ENCODE results near the gene CALN1.

- TF ChIP-seq POLR2A (IDR thresholded peaks at IDR 0.05) (no peak), CTCF (IDR thresholded peaks at IDR 0.05) (no peak), POLR2AphosphoS5 (IDR thresholded peaks at IDR 0.05) (no peak)
Measured at GRCh38 chr7:72101444-72101843, 310.7 kb downstream of the CALN1 start.
